GM12874 (cell line): Measurements from ENCODE around the gene RASA3.

Experiments
- CTCF ChIP-seq: IDR thresholded peaks from 2 replicates; pipeline ENCODE4 v1.5.1; 2011; ENCODE audit warnings: low read depth, mild to moderate bottlenecking, control low read depth, low read length, moderate library complexity; ENCODE audit not compliant: insufficient read depth

The RASA3 gene

GRCh38 chr13:113938246-113938645 is 194.2 kb downstream of the RASA3 start:
- TF ChIP-seq CTCF: no peak

GRCh38 chr13:113937527-113938180 is 194.8 kb downstream of the RASA3 start:
- no peak for TF ChIP-seq CTCF

GRCh38 chr13:113937073-113937472 is 195.3 kb downstream of the RASA3 start:
- TF ChIP-seq CTCF: no peak

- no peak for TF ChIP-seq CTCF
These were observed 196.1 kb downstream of the RASA3 start for GRCh38 chr13:113936166-113936965.

GRCh38 chr13:113935001-113935844 is 197.2 kb downstream of the RASA3 start:
- TF ChIP-seq CTCF: no peak

- no peak for TF ChIP-seq CTCF
These were observed 197.8 kb downstream of the RASA3 start for GRCh38 chr13:113934576-113934975.

GRCh38 chr13:113933901-113934300 is 198.5 kb downstream of the RASA3 start:
- TF ChIP-seq CTCF: no peak
